ENCODE results near the gene NEK10. TPM values are rescaled to one million over a fixed set of nuclear protein-coding genes. Genes with fewer than 3 reads are reported as not detected.

NEK10 gene
- total RNA-seq, 4 donors from 2014 or later: 1.7 to 2.1 (median 2.1) TPM; not detected in 1

DNA sequence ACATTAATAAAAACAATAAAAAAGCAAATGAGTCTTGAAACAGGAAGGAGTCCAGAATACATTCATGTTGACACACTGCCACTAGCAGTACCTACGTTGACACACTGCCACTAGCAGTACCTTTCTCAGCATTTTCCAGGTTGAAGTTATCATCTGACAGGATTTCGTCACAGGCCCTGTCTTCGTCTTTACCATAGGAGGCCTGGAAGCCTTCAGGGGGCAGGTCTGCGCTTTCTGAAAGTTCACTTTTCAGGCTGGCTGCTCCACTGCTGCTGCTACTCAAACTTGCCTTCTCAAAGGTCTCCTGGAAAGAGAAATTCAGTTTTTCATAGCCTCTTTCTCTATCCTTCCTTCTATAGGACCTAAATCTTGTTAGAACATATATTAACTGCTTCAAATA lies 194.7 kb downstream of the NEK10 start:
- intact Hi-C loops (cut with DNase I; ENCODE audit: low total_unique reads): loop anchor here (5.0 kb wide), 1 partner anchor 897 kb away; no protein-coding TSS in a partner anchor
- DNase-seq (ENCODE audit: low spot score in 2 of 2): no peak
- no peak for TF ChIP-seq POLR2A (IDR thresholded peaks at IDR 0.05)
- TF ChIP-seq, protein P1, sequence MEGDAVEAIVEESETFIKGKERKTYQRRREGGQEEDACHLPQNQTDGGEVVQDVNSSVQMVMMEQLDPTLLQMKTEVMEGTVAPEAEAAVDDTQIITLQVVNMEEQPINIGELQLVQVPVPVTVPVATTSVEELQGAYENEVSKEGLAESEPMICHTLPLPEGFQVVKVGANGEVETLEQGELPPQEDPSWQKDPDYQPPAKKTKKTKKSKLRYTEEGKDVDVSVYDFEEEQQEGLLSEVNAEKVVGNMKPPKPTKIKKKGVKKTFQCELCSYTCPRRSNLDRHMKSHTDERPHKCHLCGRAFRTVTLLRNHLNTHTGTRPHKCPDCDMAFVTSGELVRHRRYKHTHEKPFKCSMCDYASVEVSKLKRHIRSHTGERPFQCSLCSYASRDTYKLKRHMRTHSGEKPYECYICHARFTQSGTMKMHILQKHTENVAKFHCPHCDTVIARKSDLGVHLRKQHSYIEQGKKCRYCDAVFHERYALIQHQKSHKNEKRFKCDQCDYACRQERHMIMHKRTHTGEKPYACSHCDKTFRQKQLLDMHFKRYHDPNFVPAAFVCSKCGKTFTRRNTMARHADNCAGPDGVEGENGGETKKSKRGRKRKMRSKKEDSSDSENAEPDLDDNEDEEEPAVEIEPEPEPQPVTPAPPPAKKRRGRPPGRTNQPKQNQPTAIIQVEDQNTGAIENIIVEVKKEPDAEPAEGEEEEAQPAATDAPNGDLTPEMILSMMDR (IDR thresholded peaks at IDR 0.05): no peak
- H3K4me3 ChIP-seq (ENCODE audit: low read depth, poor library complexity, severe bottlenecking): no peak overlapping the region
- WGBS, 2 donors: 79 to 82% methylated on average over 4 of the region's 4 CpGs

DNA sequence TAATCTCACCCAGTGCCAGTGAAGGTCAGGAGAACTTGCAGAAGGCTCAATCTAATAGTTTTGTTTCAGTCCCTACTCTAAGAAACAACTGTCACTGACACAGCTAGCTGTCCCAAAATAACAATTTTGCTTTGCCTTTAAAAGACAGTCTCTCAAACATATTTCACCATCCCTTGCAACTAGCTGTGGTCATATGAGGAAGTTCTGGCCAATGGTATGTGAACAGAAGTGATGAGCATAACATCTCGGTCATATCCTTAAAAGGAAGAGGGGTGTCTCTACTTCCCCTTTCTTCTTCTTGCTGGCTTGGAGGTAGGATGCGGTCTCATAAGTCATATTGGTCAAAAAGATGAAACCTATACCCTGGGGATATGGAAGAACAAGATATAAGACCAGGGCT lies 198.1 kb downstream of the NEK10 start:
- H3K4me3 ChIP-seq (ENCODE audit: low read depth, poor library complexity, severe bottlenecking): no peak overlapping the region
- intact Hi-C loops (cut with DNase I; ENCODE audit: low total_unique reads): loop anchor here (5.0 kb wide), 1 partner anchor 894 kb away; no protein-coding TSS in a partner anchor
- 80 to 82% methylated on average over 2 of the region's 2 CpGs for WGBS, 2 donors
- TF ChIP-seq, protein P1 (IDR thresholded peaks at IDR 0.05): no peak
- no peak for TF ChIP-seq POLR2A (IDR thresholded peaks at IDR 0.05)
- DNase-seq (ENCODE audit: low spot score in 2 of 2): no peak

DNA sequence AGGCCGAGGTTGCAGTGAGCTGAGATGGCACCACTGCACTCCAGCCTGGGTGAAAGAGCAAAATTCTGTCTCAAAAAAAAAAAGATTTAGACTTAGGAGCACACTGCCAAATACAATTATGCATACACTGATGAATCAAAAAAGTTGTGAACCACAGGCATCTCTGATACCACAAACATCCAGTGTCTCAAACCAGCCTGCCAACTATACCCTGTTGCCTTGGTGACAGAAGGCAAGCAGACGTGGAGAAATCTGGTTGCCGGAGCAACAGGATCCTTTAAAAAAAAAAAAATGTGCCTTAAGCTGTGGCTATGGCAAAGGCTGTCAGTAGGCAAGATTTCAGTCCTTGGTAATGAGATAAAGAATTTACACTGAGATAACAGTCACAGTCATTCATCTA lies 202.3 kb downstream of the NEK10 start:
- WGBS, 2 donors: 40 to 62% methylated on average over 3 of the region's 3 CpGs
- no peak for DNase-seq (ENCODE audit: low spot score in 2 of 2)
- no peak for TF ChIP-seq POLR2A (IDR thresholded peaks at IDR 0.05)
- TF ChIP-seq, protein P1 (IDR thresholded peaks at IDR 0.05): no peak
- no peak overlapping the region for H3K4me3 ChIP-seq (ENCODE audit: low read depth, poor library complexity, severe bottlenecking)
- intact Hi-C loops (cut with DNase I; ENCODE audit: low total_unique reads): no loop called here

DNA sequence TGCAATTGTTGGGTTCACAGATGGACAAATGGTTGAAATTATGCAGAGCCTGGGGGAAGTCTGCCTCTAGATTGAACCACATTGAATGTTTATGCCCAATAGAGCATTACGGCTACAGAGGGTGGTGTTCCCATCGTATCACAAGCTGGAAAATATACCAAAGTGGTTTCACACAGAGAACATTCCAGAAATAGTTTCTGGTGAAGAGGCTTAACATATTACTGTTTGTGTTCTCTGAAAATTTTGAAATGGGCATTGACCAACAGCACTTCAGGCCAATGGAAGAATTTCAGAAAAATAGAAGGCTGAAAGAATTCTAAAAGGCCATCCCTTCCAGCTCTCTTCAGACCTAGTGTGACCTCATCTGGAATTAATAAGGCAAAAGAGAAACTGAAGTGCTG lies 203.9 kb downstream of the NEK10 start:
- 24 to 50% methylated on average over 2 of the region's 2 CpGs for WGBS, 2 donors
- DNase-seq (ENCODE audit: low spot score in 2 of 2): peak in 1 of 2 donors; percentile 15
- H3K4me3 ChIP-seq (ENCODE audit: low read depth, poor library complexity, severe bottlenecking): no peak overlapping the region
- intact Hi-C loops (cut with DNase I; ENCODE audit: low total_unique reads): no loop called here
- TF ChIP-seq, protein P1 (IDR thresholded peaks at IDR 0.05): no peak
- no peak for TF ChIP-seq POLR2A (IDR thresholded peaks at IDR 0.05)

DNA sequence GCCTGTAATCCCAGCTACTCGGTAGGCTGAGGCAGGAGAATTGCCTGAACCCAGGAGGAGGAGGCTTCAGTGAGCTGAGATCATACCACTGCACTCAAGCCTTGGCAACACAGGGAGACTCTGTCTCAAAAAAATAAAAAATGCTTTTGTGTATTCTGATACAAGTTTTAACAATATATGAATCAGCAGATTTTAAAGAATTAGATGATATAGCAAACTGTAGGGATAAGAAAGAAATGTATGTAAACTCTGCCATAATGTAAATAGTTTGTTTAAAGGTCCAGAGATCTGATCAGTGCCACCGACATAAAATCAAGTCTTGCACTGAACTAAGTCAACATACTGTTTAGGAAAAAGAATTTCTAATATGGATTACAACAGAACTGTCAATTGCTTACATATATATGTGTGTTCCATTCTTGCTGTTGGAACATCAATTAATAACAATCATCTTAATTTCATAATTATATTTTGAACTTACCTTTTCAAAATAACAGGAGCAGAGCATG lies 208.3 kb downstream of the NEK10 start:
- intact Hi-C loops (cut with DNase I; ENCODE audit: low total_unique reads): no loop called here
- DNase-seq (ENCODE audit: low spot score in 2 of 2): no peak
- no peak overlapping the region for H3K4me3 ChIP-seq (ENCODE audit: low read depth, poor library complexity, severe bottlenecking)
- no peak for TF ChIP-seq POLR2A (IDR thresholded peaks at IDR 0.05)
- TF ChIP-seq, protein P1 (IDR thresholded peaks at IDR 0.05): no peak
- 86 to 87% methylated on average over 2 of the region's 2 CpGs for WGBS, 2 donors

DNA sequence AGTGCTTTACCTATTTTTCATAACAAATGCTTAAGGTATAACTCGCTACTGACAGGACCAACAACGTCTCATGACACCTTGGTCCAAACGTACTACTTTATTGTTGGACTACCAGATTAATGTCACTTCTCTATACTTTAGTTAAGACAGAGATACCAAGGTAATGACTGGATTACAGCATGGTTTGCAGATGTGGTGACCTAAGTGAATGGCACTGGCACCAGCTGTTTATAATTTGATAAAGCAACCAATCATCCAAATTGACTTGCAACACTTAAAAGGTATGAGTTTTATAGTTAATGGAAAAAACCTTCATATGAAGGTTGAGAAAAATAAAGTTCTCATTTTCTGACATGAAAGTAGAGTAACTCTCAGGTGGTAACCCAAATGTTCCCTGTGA lies 209.0 kb downstream of the NEK10 start:
- DNase-seq (ENCODE audit: low spot score in 2 of 2): no peak
- 80 to 83% methylated on average over 3 of the region's 3 CpGs for WGBS, 2 donors
- intact Hi-C loops (cut with DNase I; ENCODE audit: low total_unique reads): no loop called here

More for the DNA sequence above, 209.0 kb downstream of the NEK10 start:
- no peak overlapping the region for H3K4me3 ChIP-seq (ENCODE audit: low read depth, poor library complexity, severe bottlenecking)
- TF ChIP-seq, protein P1 (IDR thresholded peaks at IDR 0.05): no peak
- TF ChIP-seq POLR2A (IDR thresholded peaks at IDR 0.05): no peak

All from lower leg skin (tissue), 4 donors.